ENCODE measurements around the gene BMX.

- TF ChIP-seq POLR2AphosphoS5 (IDR thresholded peaks at IDR 0.05; ENCODE audit: low read depth, low read length), result no peak
- no peak for TF ChIP-seq POLR2A (IDR thresholded peaks at IDR 0.05; ENCODE audit: low read depth, low read length)
Measured at GRCh38 chrX:15546745-15547144, 46.1 kb downstream of the BMX start.
